ENCODE data around the gene C3orf20.

Gene C3orf20

DNA sequence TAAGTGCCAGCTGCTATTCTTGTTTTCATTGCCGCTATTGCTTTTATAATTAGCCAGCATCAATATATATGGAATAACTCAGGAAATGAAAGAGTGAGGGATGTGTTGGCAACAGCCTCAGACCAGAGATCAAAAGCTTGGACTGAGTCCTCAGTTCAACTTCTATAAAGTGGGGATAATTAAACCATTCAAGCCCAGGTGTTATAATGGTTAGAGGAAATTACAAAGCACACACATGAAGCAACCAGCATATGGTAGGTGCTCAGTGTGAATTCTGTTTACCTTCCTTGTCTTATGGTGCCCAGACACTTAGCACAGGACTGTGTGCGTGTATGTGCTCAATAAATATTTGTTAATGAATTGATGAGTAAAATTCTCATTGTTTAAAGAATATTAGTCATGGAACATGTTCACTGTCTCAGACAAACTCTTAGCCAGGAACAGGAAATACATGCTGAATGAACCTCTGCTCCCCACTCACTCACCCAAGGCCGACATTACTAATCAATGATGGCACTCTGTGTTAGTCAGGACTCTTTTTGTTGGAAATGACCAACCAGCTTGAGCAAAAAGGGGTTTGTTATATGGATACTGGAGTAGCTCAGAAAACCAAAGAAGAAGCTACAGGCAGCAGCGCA, 40.1 kb upstream of the C3orf20 start:
- Histone ChIP-seq H3K9ac (ENCODE audit: low read length in 2 of 2) (no peak overlapping the region), H3K9me3 (ENCODE audit: control insufficient read depth in 2 of 2, low read length in 2 of 2) (peaks cover 0 to 3% of the 10 kb centered on the region in 2 donors), H3K4me3 (ENCODE audit: low read length in 2 of 2) (no peak overlapping the region), H3K27ac (ENCODE audit: low read length) (no peak overlapping the region), H3K27me3 (ENCODE audit: control insufficient read depth in 1 of 2, insufficient read depth in 2 of 2, low read length in 2 of 2) (peaks cover 19 to 26% of the 10 kb centered on the region in 2 donors), H3K4me1 (ENCODE audit: control insufficient read depth, insufficient read depth, low read length) (no peaks in the 10 kb centered on the region), H3K36me3 (ENCODE audit: control insufficient read depth in 2 of 2, insufficient read depth in 2 of 2, low read length in 2 of 2) (no peaks in the 10 kb centered on the region)

DNA sequence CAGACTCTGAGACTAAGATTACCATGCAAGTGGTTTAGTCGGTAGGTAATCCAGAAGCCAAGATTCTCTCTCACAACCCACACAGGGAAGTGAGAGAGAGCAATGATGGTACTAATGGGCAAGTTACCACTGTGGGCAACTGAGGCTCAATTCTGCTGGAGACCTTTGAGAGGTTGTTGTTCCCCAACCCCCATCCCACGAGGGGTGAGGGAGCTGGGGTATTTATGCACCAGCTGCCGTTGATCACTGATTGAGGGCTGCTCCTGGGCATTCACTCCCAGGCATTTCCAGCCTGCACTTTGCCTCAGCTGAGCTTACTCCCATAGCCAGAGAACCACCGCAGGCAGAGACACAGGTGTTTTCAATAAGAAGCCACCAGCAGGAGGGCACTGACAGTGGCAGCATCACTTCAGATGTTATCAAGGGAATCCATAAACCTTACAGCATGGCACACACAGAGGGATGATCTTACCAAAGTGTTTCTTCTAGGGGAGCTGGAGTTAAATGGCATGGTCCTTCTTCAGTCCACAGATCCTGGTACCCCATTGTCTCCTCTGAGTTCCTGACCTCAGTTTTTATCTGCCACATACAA, 38.3 kb upstream of the C3orf20 start:
- no peak overlapping the region for H3K9ac ChIP-seq (ENCODE audit: low read length in 2 of 2)
- H3K4me3 ChIP-seq (ENCODE audit: low read length in 2 of 2), result no peak overlapping the region
- H3K27me3 ChIP-seq (ENCODE audit: control insufficient read depth in 1 of 2, insufficient read depth in 2 of 2, low read length in 2 of 2), result peaks cover 29 to 32% of the 10 kb centered on the region in 2 donors
- no peaks in the 10 kb centered on the region for H3K4me1 ChIP-seq (ENCODE audit: control insufficient read depth, insufficient read depth, low read length)
- peaks cover 0 to 3% of the 10 kb centered on the region in 2 donors for H3K9me3 ChIP-seq (ENCODE audit: control insufficient read depth in 2 of 2, low read length in 2 of 2)
- H3K36me3 ChIP-seq (ENCODE audit: control insufficient read depth in 2 of 2, insufficient read depth in 2 of 2, low read length in 2 of 2), result no peaks in the 10 kb centered on the region
- H3K27ac ChIP-seq (ENCODE audit: low read length), result no peak overlapping the region

DNA sequence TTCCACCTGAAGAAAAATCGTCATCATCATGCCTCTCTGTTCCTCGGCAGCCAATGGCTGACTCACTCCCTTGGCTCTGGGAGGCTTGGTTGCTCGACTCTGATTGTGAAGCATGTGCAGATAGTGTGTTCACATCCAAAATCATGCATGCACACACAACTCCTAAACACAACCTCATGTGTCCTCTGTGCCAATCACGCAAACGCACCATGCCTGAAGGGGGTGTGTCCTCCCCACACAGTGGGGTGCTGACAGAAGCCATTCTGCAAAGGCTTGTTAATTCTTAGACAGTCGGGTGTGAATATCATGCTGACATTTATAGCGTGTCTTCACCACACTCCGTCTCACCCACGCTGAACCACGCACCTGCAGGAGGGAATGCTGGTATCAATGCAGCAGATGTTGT, 34.8 kb upstream of the C3orf20 start:
- peaks cover 31 to 32% of the 10 kb centered on the region in 2 donors for H3K27me3 ChIP-seq (ENCODE audit: control insufficient read depth in 1 of 2, insufficient read depth in 2 of 2, low read length in 2 of 2)
- no peak overlapping the region for H3K27ac ChIP-seq (ENCODE audit: low read length)
- H3K9ac ChIP-seq (ENCODE audit: low read length in 2 of 2), result no peak overlapping the region
- no peaks in the 10 kb centered on the region for H3K36me3 ChIP-seq (ENCODE audit: control insufficient read depth in 2 of 2, insufficient read depth in 2 of 2, low read length in 2 of 2)
- peaks cover 0 to 3% of the 10 kb centered on the region in 2 donors for H3K9me3 ChIP-seq (ENCODE audit: control insufficient read depth in 2 of 2, low read length in 2 of 2)
- H3K4me3 ChIP-seq (ENCODE audit: low read length in 2 of 2), result no peak overlapping the region
- no peaks in the 10 kb centered on the region for H3K4me1 ChIP-seq (ENCODE audit: control insufficient read depth, insufficient read depth, low read length)

DNA sequence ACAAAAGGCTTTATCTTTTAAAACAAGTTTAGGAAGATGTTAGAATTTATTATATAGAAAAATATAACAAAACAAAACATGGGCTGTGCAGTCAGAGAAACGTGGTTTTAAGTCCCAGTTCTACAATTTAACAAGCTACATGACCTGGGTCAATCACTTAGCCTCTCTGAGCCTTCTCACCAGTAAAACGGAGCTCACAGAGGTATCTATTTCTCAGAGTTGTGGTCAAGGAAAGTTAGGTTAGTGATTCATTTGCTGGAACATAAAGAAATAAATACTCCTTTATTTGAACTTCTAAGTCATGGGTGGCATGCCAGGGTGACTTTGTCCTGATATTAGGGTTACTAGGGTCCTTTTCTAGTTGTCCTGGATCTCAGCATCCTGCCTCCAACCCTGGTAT, 34.2 kb upstream of the C3orf20 start:
- Histone ChIP-seq H3K4me1 (ENCODE audit: control insufficient read depth, insufficient read depth, low read length) (no peaks in the 10 kb centered on the region), H3K27me3 (ENCODE audit: control insufficient read depth in 1 of 2, insufficient read depth in 2 of 2, low read length in 2 of 2) (peaks cover 29 to 32% of the 10 kb centered on the region in 2 donors), H3K36me3 (ENCODE audit: control insufficient read depth in 2 of 2, insufficient read depth in 2 of 2, low read length in 2 of 2) (no peaks in the 10 kb centered on the region), H3K9ac (ENCODE audit: low read length in 2 of 2) (no peak overlapping the region), H3K27ac (ENCODE audit: low read length) (no peak overlapping the region), H3K4me3 (ENCODE audit: low read length in 2 of 2) (no peak overlapping the region), H3K9me3 (ENCODE audit: control insufficient read depth in 2 of 2, low read length in 2 of 2) (peaks cover 0 to 3% of the 10 kb centered on the region in 2 donors)

DNA sequence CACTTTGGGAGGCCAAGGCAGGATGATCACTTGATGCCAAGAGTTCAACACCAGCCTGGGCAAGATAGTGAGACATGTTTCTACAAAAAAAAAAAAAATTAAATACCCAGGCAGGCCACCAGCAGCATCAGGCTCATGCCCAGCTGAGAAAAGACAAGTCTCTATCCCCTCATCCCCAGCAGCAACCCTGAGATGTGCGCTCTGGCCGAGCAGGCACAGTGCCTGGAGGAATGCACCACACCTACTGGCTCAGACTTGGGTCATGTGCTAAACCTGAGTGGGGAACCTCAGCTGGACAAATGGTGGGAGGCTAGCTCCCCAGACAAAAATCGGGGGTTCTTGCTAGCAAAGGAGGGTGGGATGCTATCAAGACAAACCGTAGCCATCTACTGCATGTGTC, 33.6 kb upstream of the C3orf20 start:
- Histone ChIP-seq H3K4me3 (ENCODE audit: low read length in 2 of 2) (no peak overlapping the region), H3K36me3 (ENCODE audit: control insufficient read depth in 2 of 2, insufficient read depth in 2 of 2, low read length in 2 of 2) (no peaks in the 10 kb centered on the region), H3K9ac (ENCODE audit: low read length in 2 of 2) (no peak overlapping the region), H3K27ac (ENCODE audit: low read length) (no peak overlapping the region), H3K27me3 (ENCODE audit: control insufficient read depth in 1 of 2, insufficient read depth in 2 of 2, low read length in 2 of 2) (peaks cover 25 to 27% of the 10 kb centered on the region in 2 donors), H3K4me1 (ENCODE audit: control insufficient read depth, insufficient read depth, low read length) (no peaks in the 10 kb centered on the region), H3K9me3 (ENCODE audit: control insufficient read depth in 2 of 2, low read length in 2 of 2) (peaks cover 0 to 3% of the 10 kb centered on the region in 2 donors)

DNA sequence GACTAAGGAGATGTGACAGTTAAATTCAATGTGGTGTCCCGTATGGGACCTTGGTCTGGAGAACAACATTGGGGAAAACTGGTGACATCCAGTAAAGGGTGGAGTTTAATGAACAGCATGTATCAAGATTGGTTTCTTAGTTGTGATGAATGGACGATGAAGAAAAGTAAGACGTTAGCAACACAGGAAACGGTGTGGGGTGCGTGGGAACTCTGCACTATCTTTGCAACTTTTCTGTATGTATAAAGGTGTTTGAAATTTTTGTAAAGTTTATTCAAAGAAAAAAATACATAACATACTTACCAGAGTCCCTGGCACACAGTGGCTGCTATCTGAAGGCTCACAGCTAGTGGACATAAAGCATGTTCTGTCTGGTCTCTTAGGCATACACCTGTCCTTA, 29.5 kb upstream of the C3orf20 start:
- no peaks in the 10 kb centered on the region for H3K36me3 ChIP-seq (ENCODE audit: control insufficient read depth in 2 of 2, insufficient read depth in 2 of 2, low read length in 2 of 2)
- peaks cover under 1 to 11% of the 10 kb centered on the region in 2 donors for H3K27me3 ChIP-seq (ENCODE audit: control insufficient read depth in 1 of 2, insufficient read depth in 2 of 2, low read length in 2 of 2)
- no peaks in the 10 kb centered on the region for H3K9me3 ChIP-seq (ENCODE audit: control insufficient read depth in 2 of 2, low read length in 2 of 2)
- H3K9ac ChIP-seq (ENCODE audit: low read length in 2 of 2), result no peak overlapping the region
- no peak overlapping the region for H3K4me3 ChIP-seq (ENCODE audit: low read length in 2 of 2)
- H3K4me1 ChIP-seq (ENCODE audit: control insufficient read depth, insufficient read depth, low read length), result no peaks in the 10 kb centered on the region
- H3K27ac ChIP-seq (ENCODE audit: low read length), result no peak overlapping the region

DNA sequence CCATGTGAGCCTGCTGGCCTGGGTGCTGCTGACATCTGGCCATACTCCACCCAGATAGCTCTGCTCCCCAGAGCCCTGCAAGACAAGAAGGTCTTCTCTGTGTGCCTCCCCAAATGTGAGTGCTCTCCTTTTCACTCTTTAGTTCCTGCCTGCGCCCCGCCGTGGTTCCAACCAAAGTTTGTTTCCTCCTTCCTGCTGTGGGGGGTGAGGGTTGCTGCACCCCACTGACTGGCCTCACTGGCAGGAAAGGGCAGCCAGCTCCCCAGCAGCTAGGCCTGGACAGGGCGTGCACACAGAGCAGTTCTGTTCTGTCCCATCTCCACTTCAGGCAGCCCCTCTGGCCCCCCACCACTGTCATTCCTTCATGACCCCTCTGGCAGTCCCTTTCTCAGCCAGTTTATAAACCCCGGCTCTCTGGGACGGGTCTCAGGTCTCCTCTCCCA, 28.8 kb upstream of the C3orf20 start:
- no peak overlapping the region for H3K9ac ChIP-seq (ENCODE audit: low read length in 2 of 2)
- H3K27ac ChIP-seq (ENCODE audit: low read length), result no peak overlapping the region
- H3K4me3 ChIP-seq (ENCODE audit: low read length in 2 of 2), result no peak overlapping the region
- H3K27me3 ChIP-seq (ENCODE audit: control insufficient read depth in 1 of 2, insufficient read depth in 2 of 2, low read length in 2 of 2), result peaks cover 0 to 10% of the 10 kb centered on the region in 2 donors
- no peaks in the 10 kb centered on the region for H3K9me3 ChIP-seq (ENCODE audit: control insufficient read depth in 2 of 2, low read length in 2 of 2)
- peaks cover 3% of the 10 kb centered on the region for H3K4me1 ChIP-seq (ENCODE audit: control insufficient read depth, insufficient read depth, low read length)
- no peaks in the 10 kb centered on the region for H3K36me3 ChIP-seq (ENCODE audit: control insufficient read depth in 2 of 2, insufficient read depth in 2 of 2, low read length in 2 of 2)

DNA sequence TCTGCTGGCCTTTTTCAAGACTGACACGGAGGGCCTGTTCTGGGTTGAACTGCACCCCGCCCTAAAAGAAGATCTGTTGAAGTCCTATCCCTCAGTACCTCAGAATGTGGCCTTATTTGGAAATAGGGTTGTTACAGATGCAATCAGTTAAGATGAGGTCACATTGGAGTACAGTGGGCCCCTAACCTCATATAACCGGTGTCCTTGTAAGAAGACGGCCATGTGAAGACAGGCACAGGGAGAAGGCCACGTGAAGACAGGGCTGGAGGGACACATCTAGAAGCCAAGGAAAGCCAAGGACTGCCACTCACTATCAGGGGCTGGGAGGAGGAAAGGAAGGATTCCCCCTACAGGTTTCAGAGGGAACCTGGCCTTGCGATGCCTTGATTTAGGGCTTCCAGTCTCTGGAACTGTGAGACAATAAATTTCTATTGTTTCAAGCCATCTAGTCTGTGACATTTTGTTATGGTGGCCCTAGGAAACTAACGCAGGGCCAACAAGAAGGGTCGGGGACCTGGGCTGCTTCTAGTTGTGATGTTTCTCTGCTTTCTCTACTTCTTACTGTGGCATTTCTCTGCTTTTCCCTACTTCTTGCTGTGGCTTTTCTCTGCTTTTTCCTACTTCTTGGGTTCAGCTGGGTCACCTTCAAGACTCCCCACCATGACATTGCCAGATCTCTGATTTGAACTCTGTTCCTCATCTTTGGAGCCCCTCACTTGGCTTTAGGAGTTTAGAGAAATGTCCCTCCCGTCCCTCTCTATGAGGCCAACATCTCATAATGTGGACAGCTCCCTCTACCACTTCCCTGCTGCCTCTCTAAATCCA, 28.1 kb upstream of the C3orf20 start:
- Histone ChIP-seq H3K27me3 (ENCODE audit: control insufficient read depth in 1 of 2, insufficient read depth in 2 of 2, low read length in 2 of 2) (peaks cover 0 to 4% of the 10 kb centered on the region in 2 donors), H3K36me3 (ENCODE audit: control insufficient read depth in 2 of 2, insufficient read depth in 2 of 2, low read length in 2 of 2) (no peaks in the 10 kb centered on the region), H3K4me3 (ENCODE audit: low read length in 2 of 2) (no peak overlapping the region), H3K4me1 (ENCODE audit: control insufficient read depth, insufficient read depth, low read length) (peaks cover 3% of the 10 kb centered on the region), H3K9ac (ENCODE audit: low read length in 2 of 2) (no peak overlapping the region), H3K9me3 (ENCODE audit: control insufficient read depth in 2 of 2, low read length in 2 of 2) (no peaks in the 10 kb centered on the region), H3K27ac (ENCODE audit: low read length) (no peak overlapping the region)

DNA sequence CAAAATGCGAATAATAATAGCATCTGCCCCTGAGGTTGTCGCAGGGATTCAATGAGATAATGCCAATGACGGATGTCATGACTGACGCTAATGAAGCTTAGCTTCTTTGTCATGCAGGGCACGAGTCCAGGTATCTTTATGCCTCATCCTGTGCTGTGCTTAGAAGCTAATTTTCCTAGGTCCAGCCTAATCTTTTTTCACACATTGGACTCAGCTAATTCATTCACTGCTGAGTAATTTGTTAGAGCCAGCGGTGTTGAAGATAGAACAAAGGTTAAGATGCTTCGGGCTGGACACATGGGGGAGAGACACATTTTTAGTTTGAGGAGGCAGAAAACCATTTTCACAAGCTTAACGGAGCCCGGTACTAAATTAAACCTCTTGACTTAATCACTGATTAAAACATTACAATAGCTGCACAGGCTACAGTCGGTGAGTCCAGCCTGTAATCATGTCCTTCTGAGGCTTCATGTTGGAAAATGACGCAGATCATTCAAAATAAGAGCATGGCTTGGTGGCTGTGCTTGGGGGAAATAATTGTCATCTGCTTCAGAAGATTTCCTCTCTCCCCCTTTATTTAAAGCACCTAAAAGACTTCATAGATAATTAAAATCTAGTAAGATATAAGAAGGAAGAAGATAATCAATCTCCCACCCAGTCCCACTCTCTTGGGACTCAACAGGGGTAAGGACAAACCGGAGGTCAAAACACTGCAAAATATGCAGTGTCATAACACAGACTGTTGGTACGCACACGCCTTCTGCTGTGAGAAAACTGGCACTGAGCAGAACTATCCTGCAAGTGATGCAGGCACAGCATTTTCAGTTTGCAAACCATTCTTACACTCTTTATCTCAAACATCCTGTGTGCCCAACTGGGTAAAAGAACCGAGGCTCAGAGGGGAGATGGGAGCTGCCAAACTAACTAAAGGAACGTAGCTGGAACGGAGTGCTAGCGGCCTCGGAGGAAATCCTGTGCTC, 26.7 kb upstream of the C3orf20 start:
- Histone ChIP-seq H3K27me3 (ENCODE audit: control insufficient read depth in 1 of 2, insufficient read depth in 2 of 2, low read length in 2 of 2) (peaks cover 0 to 2% of the 10 kb centered on the region in 2 donors), H3K27ac (ENCODE audit: low read length) (no peak overlapping the region), H3K36me3 (ENCODE audit: control insufficient read depth in 2 of 2, insufficient read depth in 2 of 2, low read length in 2 of 2) (no peaks in the 10 kb centered on the region), H3K9ac (ENCODE audit: low read length in 2 of 2) (no peak overlapping the region), H3K4me1 (ENCODE audit: control insufficient read depth, insufficient read depth, low read length) (peaks cover 12% of the 10 kb centered on the region), H3K9me3 (ENCODE audit: control insufficient read depth in 2 of 2, low read length in 2 of 2) (no peaks in the 10 kb centered on the region), H3K4me3 (ENCODE audit: low read length in 2 of 2) (no peak overlapping the region)

DNA sequence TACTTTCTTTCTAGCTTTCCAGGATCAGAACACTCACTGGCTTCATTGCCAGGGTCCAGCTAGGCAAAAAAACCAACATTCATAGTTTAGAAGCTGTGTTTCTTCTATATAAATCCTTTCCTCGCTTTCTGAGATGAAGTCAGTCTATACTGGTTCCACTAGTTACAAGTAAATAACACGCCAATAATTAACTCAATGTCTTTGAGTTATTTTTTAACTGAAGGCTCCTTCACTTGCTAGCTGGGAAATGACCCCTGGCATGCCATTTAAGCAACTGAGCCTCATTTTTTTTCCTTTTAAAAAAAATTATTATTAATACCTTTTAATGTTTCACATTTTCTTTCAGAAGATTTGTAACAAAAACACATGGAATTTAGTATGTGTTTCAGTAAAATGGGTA, 25.5 kb upstream of the C3orf20 start:
- Histone ChIP-seq H3K4me1 (ENCODE audit: control insufficient read depth, insufficient read depth, low read length) (peaks cover 12% of the 10 kb centered on the region), H3K27ac (ENCODE audit: low read length) (no peak overlapping the region), H3K9ac (ENCODE audit: low read length in 2 of 2) (no peak overlapping the region), H3K36me3 (ENCODE audit: control insufficient read depth in 2 of 2, insufficient read depth in 2 of 2, low read length in 2 of 2) (no peaks in the 10 kb centered on the region), H3K27me3 (ENCODE audit: control insufficient read depth in 1 of 2, insufficient read depth in 2 of 2, low read length in 2 of 2) (no peaks in the 10 kb centered on the region), H3K9me3 (ENCODE audit: control insufficient read depth in 2 of 2, low read length in 2 of 2) (no peaks in the 10 kb centered on the region), H3K4me3 (ENCODE audit: low read length in 2 of 2) (no peak overlapping the region)
